NCI-H2227 (cell line): ENCODE data around the gene PCGF3.
A peak's percentile ranks its signal among the peaks of the same experiment; 100 is the strongest.

ENCODE experiments used
- DNase-seq: peaks from one replicate; lab custom pipeline; 2025; ENCODE audit not compliant: unreplicated experiment; lab: John Stamatoyannopoulos, UW

The PCGF3 gene

GRCh38 chr4:705278-706082 lies at the start of gene PCGF3:
Gene PCGF3 (plus strand): TSS chr4:705832. CDS start chr4:733681, 27,849 bp downstream.
- peak; percentile 95 for DNase-seq

DNA sequence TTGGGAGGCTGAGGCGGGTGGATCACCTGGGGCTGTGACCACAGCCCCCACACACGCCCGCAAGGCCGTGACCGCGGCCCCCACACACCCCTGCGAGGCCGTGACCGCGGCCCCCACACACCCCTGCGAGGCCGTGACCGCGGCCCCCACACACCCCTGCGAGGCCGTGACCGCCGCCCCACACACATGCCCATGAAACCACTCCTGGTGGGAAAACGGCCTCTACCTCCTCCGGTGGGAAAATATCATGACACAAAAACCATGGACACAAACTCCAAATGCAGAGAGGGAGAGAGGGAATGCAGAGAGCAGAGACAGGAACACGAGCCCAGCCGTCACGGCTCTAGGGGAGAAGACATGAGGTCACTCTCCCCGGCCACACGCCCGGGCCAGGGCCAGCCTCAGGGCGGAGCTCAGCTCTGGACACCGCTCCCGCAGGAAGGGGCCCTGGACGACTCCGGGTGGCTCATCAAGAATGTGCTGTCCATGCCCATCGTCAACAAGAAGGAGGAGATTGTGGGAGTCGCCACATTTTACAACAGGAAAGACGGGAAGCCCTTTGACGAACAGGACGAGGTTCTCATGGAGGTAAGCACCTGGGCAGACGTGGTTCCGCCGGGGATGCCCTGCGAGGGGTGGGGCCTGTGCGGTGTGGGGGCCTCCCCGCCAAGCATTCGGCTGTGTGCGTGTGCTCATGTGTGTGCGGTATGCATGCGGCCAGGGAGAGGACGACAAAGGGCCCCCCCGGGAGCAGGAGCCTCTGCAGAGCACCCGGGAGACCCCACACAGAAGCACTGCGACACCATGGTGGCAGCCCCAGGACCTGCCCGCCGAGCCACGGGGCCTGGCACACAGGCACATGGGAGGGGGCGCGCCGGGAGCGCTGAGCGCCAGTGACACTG lies 48.9 kb upstream of the PCGF3 start:
- DNase-seq = no peak

- no peak for DNase-seq
These were observed 48.2 kb upstream of the PCGF3 start for GRCh38 chr4:657338-657833.

DNA sequence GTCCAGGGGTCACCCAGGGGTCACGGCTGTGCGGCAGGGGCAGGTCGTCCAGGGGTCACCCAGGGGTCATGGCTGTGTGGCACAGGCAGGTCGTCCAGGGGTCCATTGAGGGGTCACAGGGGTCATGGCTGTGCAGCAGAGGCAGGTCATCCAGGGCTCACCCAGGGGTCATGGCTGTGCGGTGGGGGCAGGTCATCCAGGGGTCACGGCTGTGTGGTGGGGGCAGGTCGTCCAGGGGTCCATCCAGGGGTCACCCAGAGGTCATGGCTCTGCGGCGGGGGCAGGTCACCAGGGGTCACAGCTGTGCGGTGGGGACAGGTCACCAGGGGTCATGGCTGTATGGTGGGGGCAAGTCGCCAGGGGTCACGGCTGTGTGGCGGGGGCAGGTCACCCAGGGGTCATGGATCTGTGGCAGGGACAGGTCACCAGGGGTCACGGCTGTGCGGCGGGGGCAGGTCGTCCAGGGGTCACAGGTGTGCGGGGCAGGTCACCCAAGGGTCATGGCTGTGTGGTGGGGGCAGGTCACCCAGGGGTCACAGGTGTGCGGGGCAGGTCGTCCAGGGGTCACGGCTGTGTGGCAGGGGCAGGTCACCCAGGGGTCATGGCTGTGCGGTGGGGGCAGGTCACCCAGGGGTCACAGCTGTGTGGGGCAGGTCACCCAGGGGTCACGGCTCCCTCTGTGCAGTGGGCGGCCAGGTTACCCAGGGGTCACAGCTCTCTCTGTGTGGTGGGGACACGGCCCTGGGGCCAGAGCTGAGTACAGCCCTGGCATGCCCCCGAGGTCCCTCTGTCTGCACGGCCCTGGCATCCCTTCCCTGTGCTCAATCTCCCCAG lies 47.6 kb upstream of the PCGF3 start:
- no peak for DNase-seq

- DNase-seq = no peak
These were observed 46.7 kb upstream of the PCGF3 start for GRCh38 chr4:658681-659667.

DNA sequence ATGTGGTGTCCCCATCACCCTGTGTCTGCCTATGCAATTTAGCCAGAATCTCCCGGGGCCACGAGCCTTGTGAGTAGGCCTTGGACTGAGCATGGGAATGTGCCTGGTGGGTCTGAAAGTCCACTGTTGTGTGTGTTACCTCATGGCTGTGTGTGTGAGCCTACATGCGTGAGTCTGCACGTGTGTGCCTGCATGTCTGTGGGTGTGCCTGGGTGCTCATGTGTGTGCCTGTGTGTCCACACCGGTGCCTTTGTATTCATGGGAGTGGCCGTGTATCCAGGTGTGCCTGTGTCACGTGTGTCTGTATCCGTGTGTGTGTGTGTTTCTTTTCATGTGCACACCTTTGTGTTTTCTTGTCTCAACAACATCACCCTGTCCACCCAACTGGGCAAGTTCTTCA lies 45.8 kb upstream of the PCGF3 start:
- no peak for DNase-seq

DNA sequence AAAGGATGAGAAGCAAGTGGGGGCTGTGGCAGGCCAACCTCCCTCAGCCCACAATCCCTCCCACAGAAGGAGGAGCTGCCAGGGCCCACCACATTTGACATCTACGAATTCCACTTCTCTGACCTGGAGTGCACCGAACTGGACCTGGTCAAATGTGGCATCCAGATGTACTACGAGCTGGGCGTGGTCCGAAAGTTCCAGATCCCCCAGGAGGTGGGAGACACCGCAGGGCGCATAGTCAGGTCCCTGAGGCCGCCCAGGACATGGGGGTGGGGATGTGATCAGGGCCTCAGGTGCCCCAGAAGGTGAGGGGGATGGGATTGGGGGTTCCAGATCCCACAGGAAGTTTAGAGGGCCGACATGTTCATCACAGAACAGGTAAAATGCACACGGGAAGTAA lies 45.2 kb upstream of the PCGF3 start:
- no peak for DNase-seq

DNA sequence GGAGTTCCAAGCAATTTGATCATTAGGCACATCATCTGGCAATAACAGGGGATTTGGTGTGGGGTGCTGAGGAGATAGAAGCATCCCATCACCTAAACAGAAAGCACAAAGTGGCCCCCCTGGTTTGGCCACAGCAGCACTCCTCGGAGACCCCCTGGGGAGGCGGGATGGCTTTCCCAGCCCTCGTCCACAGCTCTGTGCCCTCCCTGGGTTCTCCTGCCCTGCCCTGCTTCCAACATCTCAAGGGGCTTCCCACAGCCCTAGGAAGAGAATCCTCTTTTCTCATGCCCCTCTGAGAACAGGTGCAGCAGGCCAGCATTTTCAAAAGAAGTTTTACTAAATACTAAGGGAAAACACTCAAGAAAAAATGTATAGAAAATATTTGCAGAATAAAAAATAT lies 44.4 kb upstream of the PCGF3 start:
- DNase-seq = no peak

DNA sequence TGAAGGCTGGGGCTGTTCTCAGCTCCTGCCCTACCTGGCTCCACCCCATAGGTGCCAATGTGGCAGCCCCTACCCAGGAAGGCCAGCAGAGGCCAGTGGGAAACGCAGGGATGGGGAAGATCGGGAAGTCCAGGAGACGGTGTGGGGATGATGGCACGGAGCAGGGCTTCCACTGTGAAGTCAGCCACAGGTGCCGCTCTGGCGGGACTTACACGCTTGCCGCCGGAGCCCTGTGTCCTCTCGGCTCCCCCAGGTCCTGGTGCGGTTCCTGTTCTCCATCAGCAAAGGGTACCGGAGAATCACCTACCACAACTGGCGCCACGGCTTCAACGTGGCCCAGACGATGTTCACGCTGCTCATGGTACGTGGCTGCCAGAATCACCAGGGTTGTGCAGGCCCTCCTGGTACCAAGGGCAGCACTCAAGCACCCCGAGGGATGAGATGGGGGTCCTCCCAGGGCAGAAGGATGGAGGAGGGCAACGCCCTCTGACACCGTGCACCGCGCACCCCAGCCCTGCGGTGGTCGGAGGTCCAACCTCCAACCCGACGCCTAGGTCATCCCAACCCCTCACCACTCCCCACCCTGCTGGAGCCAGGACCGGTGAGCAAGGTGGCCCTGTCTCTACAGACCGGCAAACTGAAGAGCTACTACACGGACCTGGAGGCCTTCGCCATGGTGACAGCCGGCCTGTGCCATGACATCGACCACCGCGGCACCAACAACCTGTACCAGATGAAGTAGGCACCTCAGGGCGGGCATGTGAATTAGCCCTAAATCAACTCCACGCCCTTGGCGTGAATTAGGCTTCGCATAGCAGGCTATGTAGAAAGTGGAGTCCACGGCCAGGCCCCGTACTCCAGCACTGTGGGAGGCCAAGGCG lies 43.5 kb upstream of the PCGF3 start:
- no peak for DNase-seq

DNA sequence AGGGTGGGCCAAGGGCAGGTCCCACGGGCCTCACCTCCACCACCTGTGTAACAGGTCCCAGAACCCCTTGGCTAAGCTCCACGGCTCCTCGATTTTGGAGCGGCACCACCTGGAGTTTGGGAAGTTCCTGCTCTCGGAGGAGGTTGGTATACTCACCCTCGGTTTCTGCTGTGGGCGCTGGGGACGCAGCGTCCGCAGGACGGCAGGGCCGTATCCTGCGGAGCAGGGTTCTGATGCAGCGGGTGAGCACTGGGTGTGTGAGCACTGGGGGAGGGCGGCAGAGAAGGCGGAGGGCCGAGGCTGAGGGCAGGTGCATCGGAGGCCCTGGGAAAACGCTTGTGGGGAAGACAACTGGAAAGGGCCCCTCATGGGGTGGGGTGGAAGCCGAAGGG lies 42.6 kb upstream of the PCGF3 start:
- DNase-seq = no peak

DNA sequence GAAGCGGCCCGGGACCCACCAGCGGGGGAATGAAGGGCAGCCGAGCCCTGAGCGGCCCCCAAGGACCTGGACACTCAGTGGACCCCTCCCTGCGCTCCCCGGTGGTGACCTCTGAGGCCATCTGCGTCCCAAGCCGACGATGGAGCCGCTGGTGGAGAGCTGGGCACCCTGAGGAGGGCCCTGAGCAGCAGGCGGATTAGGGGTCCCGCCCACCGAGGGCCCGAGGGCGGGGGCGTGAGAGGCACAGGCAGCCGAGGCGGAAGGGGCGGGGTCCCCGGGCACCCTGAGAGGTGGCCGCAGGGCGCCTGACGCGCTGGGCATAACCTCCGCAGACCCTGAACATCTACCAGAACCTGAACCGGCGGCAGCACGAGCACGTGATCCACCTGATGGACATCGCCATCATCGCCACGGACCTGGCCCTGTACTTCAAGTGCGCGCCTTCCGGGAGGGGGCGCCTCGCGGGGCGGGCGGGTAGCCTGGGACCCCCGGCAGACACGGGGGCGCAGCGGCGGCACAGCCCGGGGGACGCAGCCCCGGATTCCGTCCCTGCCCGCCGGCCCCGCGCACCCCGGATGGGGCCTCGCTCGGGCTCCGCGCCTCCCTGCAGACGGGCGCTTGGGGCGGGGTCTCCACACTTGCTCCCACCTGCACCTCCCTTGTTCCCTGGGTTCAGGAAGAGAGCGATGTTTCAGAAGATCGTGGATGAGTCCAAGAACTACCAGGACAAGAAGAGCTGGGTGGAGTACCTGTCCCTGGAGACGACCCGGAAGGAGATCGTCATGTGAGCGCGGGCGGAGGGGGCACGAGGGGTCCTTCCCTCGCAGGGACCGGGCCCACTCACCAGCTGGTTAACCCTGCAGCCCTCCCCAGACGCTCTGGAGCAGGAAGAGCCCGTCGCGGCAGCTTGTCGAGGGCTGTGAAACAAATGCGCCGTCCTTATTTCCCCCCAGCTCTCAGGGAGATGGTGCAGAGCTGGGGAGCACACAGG lies 41.9 kb upstream of the PCGF3 start:
- peak; percentile 47 for DNase-seq

- DNase-seq = no peak
These were observed 40.9 kb upstream of the PCGF3 start for GRCh38 chr4:664713-665231.

DNA sequence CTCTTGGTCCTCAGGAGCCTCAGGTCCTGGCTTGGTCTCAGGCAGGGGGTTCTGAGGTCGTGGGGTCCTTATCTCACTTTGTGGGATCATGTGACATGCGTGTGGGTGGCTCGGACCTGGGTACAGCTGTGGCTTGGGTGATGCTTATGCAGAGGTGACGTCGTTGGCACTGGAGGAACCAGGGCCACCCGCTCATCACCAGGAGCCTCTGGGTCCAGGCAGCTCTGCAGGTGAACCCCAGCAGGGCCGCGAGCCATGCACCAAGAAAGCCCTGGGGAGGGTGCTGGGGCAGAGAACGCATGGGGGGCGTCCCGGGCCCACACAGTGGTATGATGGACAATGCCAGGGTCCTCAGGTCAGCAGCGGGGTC lies 40.3 kb upstream of the PCGF3 start:
- DNase-seq = no peak

DNA sequence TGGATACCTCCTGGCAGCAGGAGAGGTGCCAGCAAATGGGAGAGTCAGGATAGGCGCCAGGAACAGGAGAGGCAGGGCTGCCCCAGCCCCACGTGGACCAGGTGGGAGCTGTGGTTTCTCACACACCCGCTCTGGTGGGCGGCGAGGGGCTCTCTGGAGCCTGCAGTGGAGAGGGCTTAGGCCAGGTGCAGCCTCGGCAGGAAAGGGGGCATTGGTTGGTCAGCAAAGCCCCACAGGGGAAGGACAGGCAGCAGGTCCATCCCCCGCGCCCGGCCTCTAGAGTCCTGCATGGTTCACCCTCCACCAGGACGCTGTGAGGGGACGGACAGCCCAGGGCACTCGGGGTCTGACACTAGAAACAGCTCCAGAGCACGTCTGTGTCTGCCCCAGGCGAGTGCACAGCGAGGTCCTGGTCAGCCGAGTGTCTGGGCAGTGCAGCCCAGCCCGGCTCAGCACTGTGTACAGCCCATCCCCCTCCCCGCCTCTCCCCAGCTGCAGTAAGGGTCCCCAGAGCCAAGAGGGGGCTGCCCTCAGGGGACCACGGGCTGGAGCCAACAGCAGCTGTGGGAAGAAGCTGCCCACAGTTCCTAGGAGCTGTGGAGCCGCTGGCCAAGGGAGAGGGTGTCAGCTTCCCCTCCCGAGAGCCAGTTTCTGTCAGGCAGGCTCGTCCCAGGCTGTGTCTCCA lies 39.7 kb upstream of the PCGF3 start:
- no peak for DNase-seq

GRCh38 chr4:666436-666810 lies 39.2 kb upstream of the PCGF3 start:
- DNase-seq = no peak

DNA sequence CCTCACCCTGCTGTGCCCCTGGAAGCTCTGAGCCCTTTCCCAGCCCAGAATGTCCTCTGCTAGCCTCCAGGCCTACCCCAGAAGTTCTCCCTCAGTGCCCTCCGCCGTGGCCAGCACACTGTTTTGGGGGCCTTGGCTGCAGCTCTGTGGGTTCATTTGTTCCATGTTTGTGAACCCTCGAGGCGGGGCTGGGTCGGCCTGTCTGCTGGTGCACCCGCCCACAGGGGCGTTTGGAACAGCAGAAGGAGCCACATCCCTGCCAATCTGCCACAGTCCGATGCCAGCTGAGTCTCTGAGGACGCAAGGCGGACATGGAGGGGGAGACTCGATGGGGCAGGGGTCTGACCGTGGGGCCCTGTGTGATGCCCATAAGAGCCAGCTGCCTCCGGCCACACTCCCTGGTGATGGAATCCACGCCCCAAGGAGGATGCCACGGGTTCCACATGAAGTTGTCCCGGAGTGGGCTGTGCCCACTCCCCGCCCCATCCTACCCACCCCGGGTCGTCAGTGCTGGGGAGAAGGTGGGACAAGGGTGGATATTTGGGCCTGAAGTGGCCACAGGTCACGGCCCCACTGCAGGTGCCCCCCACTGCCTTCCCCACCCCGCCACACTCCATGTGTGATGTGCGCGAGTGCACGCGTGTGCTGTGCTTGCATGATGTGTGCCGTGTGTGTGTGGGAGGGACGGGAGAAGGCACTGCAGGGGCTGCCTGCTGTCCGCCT lies 38.6 kb upstream of the PCGF3 start:
- DNase-seq = no peak
